Neural progenitor cell (in vitro differentiated cells): ENCODE data around the gene SPATA9.

Experiments used
- EZH2 ChIP-seq: fragments of 200-600 bp; sonication (generic); IDR thresholded peaks from 2 replicates; pipeline ENCODE4 v1.6.1; 2017; ENCODE audit warnings: antibody characterized with exemption, mild to moderate bottlenecking, moderate library complexity
- TF ChIP-seq, protein P1 (sequence below): fragments of 200-600 bp; sonication (generic); IDR thresholded peaks from 2 replicates; pipeline ENCODE4 v1.5.1; 2017; ENCODE audit warnings: antibody characterized with exemption, mild to moderate bottlenecking

DNA sequence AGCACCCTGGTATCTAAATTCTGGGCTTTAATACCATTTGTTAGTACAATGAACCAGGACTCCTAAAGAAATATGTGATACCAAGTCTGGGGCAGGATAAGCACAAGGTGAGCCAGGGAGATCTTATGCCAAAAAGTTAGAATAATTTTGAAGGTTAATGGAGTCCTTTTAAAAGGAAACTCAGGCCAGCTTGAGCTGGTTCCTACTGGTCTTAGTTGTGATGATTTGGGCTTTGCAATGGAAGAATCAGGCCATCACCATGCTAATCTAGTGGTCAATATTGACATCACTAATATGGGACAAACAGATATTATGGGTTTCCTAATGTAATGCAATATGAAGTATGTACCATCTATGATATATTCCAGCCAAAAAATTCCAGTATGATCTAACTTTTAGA, 7.5 kb upstream of the SPATA9 start:
- TF ChIP-seq, protein P1, sequence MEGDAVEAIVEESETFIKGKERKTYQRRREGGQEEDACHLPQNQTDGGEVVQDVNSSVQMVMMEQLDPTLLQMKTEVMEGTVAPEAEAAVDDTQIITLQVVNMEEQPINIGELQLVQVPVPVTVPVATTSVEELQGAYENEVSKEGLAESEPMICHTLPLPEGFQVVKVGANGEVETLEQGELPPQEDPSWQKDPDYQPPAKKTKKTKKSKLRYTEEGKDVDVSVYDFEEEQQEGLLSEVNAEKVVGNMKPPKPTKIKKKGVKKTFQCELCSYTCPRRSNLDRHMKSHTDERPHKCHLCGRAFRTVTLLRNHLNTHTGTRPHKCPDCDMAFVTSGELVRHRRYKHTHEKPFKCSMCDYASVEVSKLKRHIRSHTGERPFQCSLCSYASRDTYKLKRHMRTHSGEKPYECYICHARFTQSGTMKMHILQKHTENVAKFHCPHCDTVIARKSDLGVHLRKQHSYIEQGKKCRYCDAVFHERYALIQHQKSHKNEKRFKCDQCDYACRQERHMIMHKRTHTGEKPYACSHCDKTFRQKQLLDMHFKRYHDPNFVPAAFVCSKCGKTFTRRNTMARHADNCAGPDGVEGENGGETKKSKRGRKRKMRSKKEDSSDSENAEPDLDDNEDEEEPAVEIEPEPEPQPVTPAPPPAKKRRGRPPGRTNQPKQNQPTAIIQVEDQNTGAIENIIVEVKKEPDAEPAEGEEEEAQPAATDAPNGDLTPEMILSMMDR = no peak
- no peak for TF ChIP-seq EZH2
